Fibroblast of lung (primary cell): Measurements from ENCODE around the gene CDIPT.

Experiments
- CTCF ChIP-seq, 2 donors: IDR thresholded peaks in 1 of 2; conservative IDR thresholded peaks in 1 of 2; 1 replicate in 1 of 2; 2 replicates in 1 of 2; pipeline ENCODE4 v1.5.1; 2011 to 2012; ENCODE audit warnings: low read length in 2 of 2, control low read depth in 1 of 2, inconsistent platforms in 1 of 2, low read depth in 1 of 2, mild to moderate bottlenecking in 1 of 2
- EZH2 ChIP-seq: IDR thresholded peaks from 2 replicates; pipeline ENCODE4 v1.5.1; 2012; ENCODE audit warnings: low read length, control low read depth, mild to moderate bottlenecking; ENCODE audit errors: missing control alignments

GRCh38 chr16:29811896-29812665, 50.9 kb downstream of the CDIPT start, which contains the start of gene PRRT2:
- no peak for TF ChIP-seq CTCF (conservative IDR thresholded peaks at IDR 0.05 in 1 of 2, IDR thresholded peaks at IDR 0.05 in 1 of 2; ENCODE audit: low read depth in 1 of 2, low read length in 2 of 2)
- no peak for TF ChIP-seq EZH2
